GM13977 (cell line): ENCODE measurements around the gene TRIM31.

Source experiments
- DNase-seq: peaks from one replicate; pipeline ENCODE4 v3.0.0; 2012; ENCODE audit warnings: low spot score
- in situ Hi-C: fragments of 300-500 bp; cut with MboI; formaldehyde crosslinking; loops from one replicate; pipeline ENCODE4 v1.12.0; 2022; ENCODE audit warnings: low sequenced_read_pairs, low pct_unique_long_range_greater_than_20kb, mixed read lengths, inconsistent platforms; ENCODE audit not compliant: unreplicated experiment
- TF ChIP-seq, protein P1 (sequence below): IDR thresholded peaks from 2 replicates; pipeline ENCODE4 v1.5.1; 2012; ENCODE audit warnings: mild to moderate bottlenecking, control low read depth; ENCODE audit not compliant: insufficient read depth; ENCODE audit errors: extremely low read depth, missing control alignments

The TRIM31 gene

DNA sequence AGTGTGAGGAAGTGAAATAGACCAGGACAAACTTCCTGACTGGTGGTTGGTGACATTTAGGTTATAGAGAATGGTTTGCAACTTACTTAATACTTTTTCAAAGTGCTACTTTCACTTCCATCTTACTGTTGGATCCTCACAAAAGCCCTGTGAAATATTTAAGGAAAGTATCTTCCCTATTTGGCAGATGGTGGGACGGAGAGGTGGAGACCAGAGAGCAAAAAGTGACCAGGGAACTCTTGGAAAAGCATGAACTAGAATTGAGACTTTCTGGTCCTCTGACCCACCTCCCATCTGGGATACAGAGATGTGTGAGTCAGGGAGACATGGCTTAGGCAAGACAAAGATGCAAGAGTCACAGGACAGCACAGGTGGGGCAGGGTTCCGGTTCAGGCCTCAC lies 45.1 kb upstream of the TRIM31 start:
- no peak for DNase-seq
- in situ Hi-C loops: no loop called here
- TF ChIP-seq, protein P1, sequence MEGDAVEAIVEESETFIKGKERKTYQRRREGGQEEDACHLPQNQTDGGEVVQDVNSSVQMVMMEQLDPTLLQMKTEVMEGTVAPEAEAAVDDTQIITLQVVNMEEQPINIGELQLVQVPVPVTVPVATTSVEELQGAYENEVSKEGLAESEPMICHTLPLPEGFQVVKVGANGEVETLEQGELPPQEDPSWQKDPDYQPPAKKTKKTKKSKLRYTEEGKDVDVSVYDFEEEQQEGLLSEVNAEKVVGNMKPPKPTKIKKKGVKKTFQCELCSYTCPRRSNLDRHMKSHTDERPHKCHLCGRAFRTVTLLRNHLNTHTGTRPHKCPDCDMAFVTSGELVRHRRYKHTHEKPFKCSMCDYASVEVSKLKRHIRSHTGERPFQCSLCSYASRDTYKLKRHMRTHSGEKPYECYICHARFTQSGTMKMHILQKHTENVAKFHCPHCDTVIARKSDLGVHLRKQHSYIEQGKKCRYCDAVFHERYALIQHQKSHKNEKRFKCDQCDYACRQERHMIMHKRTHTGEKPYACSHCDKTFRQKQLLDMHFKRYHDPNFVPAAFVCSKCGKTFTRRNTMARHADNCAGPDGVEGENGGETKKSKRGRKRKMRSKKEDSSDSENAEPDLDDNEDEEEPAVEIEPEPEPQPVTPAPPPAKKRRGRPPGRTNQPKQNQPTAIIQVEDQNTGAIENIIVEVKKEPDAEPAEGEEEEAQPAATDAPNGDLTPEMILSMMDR: no peak

DNA sequence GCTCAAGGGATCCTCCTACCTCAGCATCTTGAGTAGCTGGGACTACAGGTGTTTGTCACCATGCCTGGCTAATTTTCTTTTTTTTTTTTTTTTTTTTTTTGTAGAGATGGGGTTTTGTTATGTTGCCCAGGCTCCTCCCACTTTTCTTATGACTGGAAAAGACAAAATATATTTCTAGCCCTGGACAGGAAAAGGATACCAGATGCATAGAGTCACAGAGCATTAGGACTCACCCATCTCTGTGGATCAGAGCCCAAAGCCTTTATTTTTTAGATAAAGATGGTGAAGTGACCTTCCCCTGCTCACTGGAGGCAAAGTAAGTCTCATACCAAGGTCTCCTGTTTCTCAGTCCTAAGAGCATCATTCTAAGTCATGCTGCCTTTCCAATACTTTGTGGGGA lies 44.7 kb upstream of the TRIM31 start:
- in situ Hi-C loops: no loop called here
- TF ChIP-seq, protein P1: no peak
- no peak for DNase-seq

DNA sequence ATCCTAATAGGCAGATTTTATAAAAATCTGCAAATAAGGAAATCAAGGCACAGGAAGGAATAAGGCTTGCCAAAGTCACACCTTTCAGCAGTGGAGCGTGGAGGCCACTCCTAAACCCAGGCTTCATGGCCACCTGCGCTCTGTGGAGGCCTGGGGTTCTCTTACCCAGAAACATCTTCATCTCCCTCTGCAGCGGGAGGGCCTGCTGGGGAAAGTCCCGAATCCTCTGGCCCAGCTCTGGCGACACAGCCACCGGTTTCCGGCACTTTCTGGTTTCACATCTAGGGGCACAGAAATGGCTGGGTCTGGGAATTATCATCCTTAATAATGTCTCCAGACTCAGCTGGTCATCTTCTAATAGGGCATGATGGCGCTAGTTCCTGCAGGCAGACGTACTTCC lies 43.9 kb upstream of the TRIM31 start:
- in situ Hi-C loops: no loop called here
- no peak for DNase-seq

DNA sequence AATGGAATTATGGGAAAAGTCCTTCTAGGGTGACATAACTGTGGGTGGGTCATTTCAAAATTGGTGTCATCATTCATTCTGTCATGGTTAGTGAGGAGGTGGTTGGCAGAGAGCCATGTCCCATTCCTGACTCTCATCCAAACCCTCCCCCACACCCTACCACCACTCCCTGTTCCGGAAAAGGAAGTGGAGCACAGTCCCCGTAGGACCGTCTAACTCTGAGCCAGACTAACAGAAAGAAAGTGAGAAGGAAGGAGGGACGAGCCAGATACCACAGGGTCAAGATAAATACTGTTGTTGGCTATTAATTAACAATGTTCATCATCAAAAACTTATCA lies 43.3 kb upstream of the TRIM31 start:
- DNase-seq: no peak
- in situ Hi-C loops: no loop called here
- TF ChIP-seq, protein P1: no peak

More for the DNA sequence above, 43.9 kb upstream of the TRIM31 start:
- TF ChIP-seq, protein P1: no peak

DNA sequence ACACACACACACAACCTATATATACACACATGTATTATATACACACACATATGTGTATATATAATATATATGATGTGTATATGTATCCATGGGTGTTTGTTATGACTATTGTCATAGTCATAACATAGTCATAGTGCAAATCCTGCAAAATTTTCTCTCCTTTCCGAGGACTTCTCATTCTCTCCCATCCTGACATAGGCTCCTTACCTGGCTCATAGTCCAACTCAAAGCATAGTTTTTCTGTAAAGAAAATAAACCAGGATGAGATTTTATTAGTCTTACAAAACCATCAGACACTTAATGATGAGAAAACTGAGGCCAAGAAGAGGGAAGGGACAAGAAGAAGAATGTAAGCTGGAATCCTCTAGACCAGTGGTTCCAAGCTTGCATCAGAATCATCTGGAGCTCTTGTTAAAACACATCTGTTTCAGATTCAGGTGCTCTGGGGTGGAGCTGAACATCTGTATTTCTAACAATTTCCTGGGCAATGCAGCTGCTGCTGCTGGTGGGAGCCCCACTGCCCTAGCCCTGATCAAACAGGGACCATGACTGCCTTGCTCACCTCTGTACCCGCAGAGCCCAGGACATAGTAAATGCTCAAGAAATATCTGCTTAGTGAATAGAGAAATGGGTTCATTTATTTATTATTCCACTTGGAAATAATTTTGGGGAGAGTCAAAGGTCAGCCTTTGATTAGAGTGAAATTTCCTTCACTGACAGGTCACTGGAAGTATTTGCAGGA lies 42.8 kb upstream of the TRIM31 start:
- no peak for DNase-seq

DNA sequence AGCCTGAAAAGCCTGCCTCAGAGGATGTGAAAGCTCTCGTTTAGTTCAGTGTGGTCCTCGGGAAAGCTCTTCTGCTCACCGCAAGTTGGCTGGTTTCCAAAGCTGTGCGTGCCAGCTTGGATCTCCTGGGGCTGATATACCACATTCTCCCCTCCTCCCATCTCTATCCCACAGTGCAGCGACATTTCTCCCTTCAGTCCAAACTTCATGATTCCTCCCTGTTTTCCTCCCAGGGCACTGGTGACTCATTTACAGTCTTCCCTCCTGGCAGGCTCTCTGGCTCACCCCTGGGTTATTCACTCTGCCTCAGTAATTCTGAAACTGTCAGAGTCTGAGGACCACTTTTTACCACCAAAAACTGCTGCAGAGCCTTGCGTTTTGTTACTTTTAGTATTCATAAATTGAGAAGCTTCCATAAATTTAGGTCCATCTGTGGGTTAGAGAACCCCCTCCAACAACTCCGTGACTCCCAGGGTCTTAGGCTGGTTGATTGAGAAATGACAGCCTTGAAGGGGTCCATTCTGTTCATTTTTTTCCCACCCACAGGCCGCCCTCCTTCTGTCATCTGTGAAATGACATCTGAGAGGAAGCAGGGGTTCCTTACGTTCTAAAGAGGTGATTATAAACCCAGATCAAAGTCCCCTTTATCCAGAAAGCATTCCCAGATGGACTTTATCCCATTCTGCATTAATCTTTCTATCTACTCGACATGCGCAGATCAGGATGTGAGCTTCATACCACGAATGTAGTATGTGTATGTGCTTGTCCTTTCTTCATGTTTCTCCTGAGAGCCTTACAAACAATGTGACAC lies 42.0 kb upstream of the TRIM31 start:
- TF ChIP-seq, protein P1: no peak
- no peak for DNase-seq
- in situ Hi-C loops: no loop called here

More for the DNA sequence above, 42.8 kb upstream of the TRIM31 start:
- in situ Hi-C loops: no loop called here
- TF ChIP-seq, protein P1: no peak
